Activated naive CD8-positive, alpha-beta T cell treated with anti-CD3 and anti-CD28 coated beads, Interleukin-2, amount 10 ng/mL, durations not matched to agents 7 days and 5 days (primary cell): Measurements from ENCODE around the gene C8G. TPM values are rescaled to one million over a fixed set of nuclear protein-coding genes. Genes with fewer than 3 reads are reported as not detected.
A peak's percentile ranks its signal among the peaks of the same experiment; 100 is the strongest.

Source experiments
- ATAC-seq: fragments of 150-1000 bp; cut with Tn5 transposase; one replicate; pipeline ENCODE4 v1.10.0; 2021; ENCODE audit warnings: low read depth, moderate library complexity
- POLR2A ChIA-PET: fragments of 350-600 bp; sonication (Branson Sonifier 250); formaldehyde crosslinking; loops from one replicate; lab custom pipeline; 2021; ENCODE audit warnings: antibody characterized with exemption; lab: Charles Lee
- DNase-seq: peaks from one replicate; pipeline ENCODE4 v3.0.0; 2021
- H3K27ac Mint-ChIP-seq: one replicate; pipeline ENCODE4 v1.8.0; 2022; ENCODE audit warnings: mild to moderate bottlenecking, mixed read lengths
- H3K27me3 Mint-ChIP-seq: one replicate; pipeline ENCODE4 v1.8.0; 2022; ENCODE audit warnings: mild to moderate bottlenecking, moderate library complexity, mixed read lengths
- H3K36me3 Mint-ChIP-seq: one replicate; pipeline ENCODE4 v1.8.0; 2021; ENCODE audit warnings: mild to moderate bottlenecking, mixed read lengths
- H3K4me1 Mint-ChIP-seq: one replicate; pipeline ENCODE4 v1.8.0; 2021; ENCODE audit warnings: mixed read lengths
- H3K4me3 Mint-ChIP-seq: one replicate; pipeline ENCODE4 v1.8.0; 2022; ENCODE audit warnings: mild to moderate bottlenecking, moderate library complexity, mixed read lengths
- H3K9me3 Mint-ChIP-seq: one replicate; pipeline ENCODE4 v1.8.0; 2021; ENCODE audit warnings: mixed read lengths
- total RNA-seq, 2 experiments: library from RNA; stranded (reverse); gene quantifications; one replicate each; pipeline ENCODE4 v1.2.3, GENCODE V29; 2021

The C8G gene
- total RNA-seq, 2 experiments from 2014 or later: 1.5 to 3.6 TPM

DNA sequence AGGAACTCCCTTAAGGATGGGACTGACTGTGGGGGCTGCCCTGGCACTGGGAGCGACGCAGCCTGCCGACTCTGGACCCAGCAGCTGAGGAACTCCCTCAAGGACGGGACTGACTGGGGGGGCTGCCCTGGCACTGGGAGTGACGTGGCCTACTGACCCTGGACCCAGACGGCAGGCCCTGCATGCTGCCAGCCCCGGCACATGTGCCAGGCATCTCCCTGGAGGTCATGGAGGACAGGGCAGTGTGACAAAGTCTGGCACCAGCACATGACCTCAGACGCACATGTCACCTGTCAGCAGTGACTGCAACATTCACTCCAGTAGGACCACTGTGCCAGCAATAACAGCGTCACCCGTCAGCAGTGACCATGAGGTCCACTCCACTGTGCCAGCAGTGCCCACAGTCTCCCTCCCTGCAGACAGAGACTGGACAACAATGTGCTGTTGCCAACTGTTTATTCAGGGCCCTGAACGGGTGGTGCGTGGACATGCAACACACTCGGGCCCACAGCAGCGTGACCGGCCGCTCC, 5.0 kb upstream of the C8G start:
- Mint-ChIP-seq H3K4me3 (no peak overlapping the region), H3K36me3 (peaks cover 10% of the 10 kb centered on the region), H3K27ac (no peak overlapping the region), H3K27me3 (no peaks in the 10 kb centered on the region), H3K4me1 (peaks cover 4% of the 10 kb centered on the region), H3K9me3 (no peaks in the 10 kb centered on the region)
- POLR2A ChIA-PET: no interaction called here
- DNase-seq (no peak), ATAC-seq (no peak)

DNA sequence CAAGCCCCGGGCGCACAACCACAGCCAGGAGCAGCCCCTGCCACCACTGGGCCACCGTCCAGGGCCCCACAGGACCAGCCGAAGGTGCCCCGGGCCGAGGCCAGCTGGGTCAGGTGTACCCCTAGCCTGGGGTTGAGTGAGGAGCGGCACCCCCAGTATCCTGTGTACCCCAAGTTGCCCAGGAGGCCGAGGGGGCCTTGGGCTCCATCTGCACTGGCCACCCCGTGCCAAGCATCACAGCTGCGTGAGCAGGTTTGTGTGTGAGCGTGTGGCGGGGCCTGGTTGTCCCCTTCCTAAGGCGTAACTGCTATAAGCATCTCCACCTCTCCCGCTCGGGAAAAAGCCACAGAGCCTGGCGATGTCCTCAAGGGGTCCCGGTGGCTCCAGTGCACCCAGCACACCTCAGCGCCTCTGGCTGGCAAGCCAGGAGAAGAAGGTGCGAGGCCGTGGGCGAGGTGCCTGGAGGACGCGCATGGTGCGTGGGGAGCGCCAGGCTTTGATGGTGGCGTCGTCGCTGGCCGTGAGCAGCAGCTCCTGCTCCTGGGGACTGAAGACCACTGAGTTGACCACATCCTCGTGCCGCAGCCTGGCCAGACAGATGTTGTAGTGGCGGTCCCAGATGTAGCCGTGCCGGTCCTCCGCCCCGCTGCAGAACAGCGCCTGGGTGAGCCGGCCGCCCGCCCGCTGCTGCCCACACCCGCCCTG, 4.4 kb upstream of the C8G start:
- DNase-seq (no peak), ATAC-seq (no peak)
- Mint-ChIP-seq H3K36me3 (peaks cover 10% of the 10 kb centered on the region), H3K27ac (no peak overlapping the region), H3K4me3 (no peak overlapping the region), H3K4me1 (peaks cover 4% of the 10 kb centered on the region), H3K9me3 (no peaks in the 10 kb centered on the region), H3K27me3 (no peaks in the 10 kb centered on the region)
- POLR2A ChIA-PET: interaction anchor here (1.1 kb wide), 1 partner anchor 133 kb away, joined by 3 read pairs; the partner anchor contains the start of gene RABL6

DNA sequence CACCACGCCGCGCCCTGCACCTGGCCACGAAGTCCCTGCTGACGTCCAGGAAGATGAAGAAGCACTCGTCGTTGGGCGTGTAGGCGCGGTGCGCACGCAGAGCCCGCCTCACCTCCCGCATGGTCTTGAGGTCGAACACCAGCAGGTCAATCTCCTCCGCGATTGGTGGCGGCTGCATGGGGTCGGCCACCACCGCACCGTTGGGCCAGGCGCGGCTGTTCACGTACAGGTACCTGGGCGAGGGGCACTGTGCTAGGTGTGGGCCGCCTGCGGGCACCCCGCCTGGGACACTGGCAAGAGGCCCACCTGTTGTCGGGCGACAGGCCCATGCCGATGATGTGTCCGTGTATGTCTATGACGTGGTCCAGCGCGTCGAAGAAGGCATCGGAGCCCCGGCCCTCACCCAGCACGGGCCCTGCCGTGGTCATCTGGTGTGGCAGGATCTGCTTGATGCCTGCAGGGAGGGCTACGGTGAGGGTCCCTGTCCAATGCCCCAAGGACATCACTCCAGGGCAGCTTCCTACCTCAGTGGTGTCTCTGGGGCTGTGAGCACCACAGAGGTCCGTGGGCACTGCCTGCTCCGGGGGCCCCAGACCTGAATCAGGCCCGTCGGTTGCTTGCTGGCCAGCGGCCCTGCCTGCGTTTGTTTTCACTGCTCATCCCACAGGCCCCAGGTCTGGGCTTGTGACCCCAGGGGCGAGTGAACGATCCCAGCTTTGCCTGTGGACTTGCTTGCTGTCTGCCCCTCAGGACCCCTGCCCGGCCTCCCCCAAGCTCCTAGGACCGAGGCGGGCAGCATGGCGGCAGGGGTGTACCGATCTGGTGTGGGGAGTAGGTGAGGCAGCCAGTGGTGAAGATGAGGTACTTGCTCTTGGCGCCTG, 3.6 kb upstream of the C8G start:
- H3K4me1 Mint-ChIP-seq: peaks cover 4% of the 10 kb centered on the region
- no peaks in the 10 kb centered on the region for H3K9me3 Mint-ChIP-seq
- no peak overlapping the region for H3K27ac Mint-ChIP-seq
- H3K36me3 Mint-ChIP-seq: peaks cover 10% of the 10 kb centered on the region
- H3K27me3 Mint-ChIP-seq: no peaks in the 10 kb centered on the region
- ATAC-seq (no peak), DNase-seq (no peak)
- POLR2A ChIA-PET: interaction anchor here (1.1 kb wide), 1 partner anchor 134 kb away, joined by 3 read pairs; the partner anchor contains the start of gene RABL6
- H3K4me3 Mint-ChIP-seq: no peak overlapping the region

GRCh38 chr9:136942112-136942880, 2.7 kb upstream of the C8G start:
- DNase-seq: no peak
- Mint-ChIP-seq H3K27ac (no peak overlapping the region), H3K36me3 (peaks cover 9% of the 10 kb centered on the region), H3K9me3 (no peaks in the 10 kb centered on the region), H3K4me3 (peak overlapping the region; percentile 28), H3K4me1 (peaks cover 4% of the 10 kb centered on the region), H3K27me3 (no peaks in the 10 kb centered on the region)
- ATAC-seq: no peak
- POLR2A ChIA-PET: no interaction called here

GRCh38 chr9:136942881-136943230, 2.2 kb upstream of the C8G start:
- Mint-ChIP-seq H3K9me3 (no peaks in the 10 kb centered on the region), H3K27me3 (no peaks in the 10 kb centered on the region), H3K27ac (no peak overlapping the region), H3K4me3 (peak overlapping the region; percentile 64), H3K36me3 (peaks cover 7% of the 10 kb centered on the region), H3K4me1 (peaks cover 4% of the 10 kb centered on the region)
- DNase-seq: no peak
- POLR2A ChIA-PET: interaction anchor here (2.1 kb wide), 1 partner anchor 61 kb away, joined by 8 read pairs; no protein-coding TSS in a partner anchor
- no peak for ATAC-seq

- peak overlapping the region; percentile 82 for H3K4me3 Mint-ChIP-seq
- H3K36me3 Mint-ChIP-seq: peaks cover 5% of the 10 kb centered on the region
- peak overlapping the region; percentile 76 for H3K27ac Mint-ChIP-seq
- no peaks in the 10 kb centered on the region for H3K9me3 Mint-ChIP-seq
- POLR2A ChIA-PET: interaction anchor here (1.0 to 2.1 kb wide), 8 partner anchors 32 to 136 kb away, joined by 3 to 12 read pairs (median 6); partner anchors contain the start of genes AJM1, PAXX and RABL6
- peak; percentile 17 for ATAC-seq
- H3K27me3 Mint-ChIP-seq: no peaks in the 10 kb centered on the region
- H3K4me1 Mint-ChIP-seq: peaks cover 6% of the 10 kb centered on the region
- DNase-seq: no peak
Measured at GRCh38 chr9:136943291-136944211, 1.5 kb upstream of the C8G start.

GRCh38 chr9:136944212-136944518, 878 bp upstream of the C8G start:
- peaks cover 4% of the 10 kb centered on the region for H3K4me1 Mint-ChIP-seq
- H3K27me3 Mint-ChIP-seq: no peaks in the 10 kb centered on the region
- H3K4me3 Mint-ChIP-seq: peak overlapping the region; percentile 82
- DNase-seq: no peak
- peak; percentile 57 for ATAC-seq
- H3K9me3 Mint-ChIP-seq: no peaks in the 10 kb centered on the region
- H3K27ac Mint-ChIP-seq: no peak overlapping the region
- POLR2A ChIA-PET: interaction anchor here (0.7 to 2.1 kb wide), 9 partner anchors 31 to 137 kb away, joined by 3 to 12 read pairs (median 6); partner anchors contain the start of genes AJM1, PAXX and RABL6
- H3K36me3 Mint-ChIP-seq: peaks cover 3% of the 10 kb centered on the region

- POLR2A ChIA-PET: interaction anchor here (0.6 to 2.1 kb wide), 3 partner anchors 17 to 51 kb away, joined by 3 to 8 read pairs (median 4); partner anchors contain the start of gene CLIC3
- H3K9me3 Mint-ChIP-seq: no peaks in the 10 kb centered on the region
- no peaks in the 10 kb centered on the region for H3K27me3 Mint-ChIP-seq
- peaks cover 4% of the 10 kb centered on the region for H3K4me1 Mint-ChIP-seq
- peaks cover 3% of the 10 kb centered on the region for H3K36me3 Mint-ChIP-seq
- no peak for ATAC-seq
- H3K27ac Mint-ChIP-seq: peak overlapping the region; percentile 86
- no peak for DNase-seq
- no peak overlapping the region for H3K4me3 Mint-ChIP-seq
Measured at GRCh38 chr9:136945333-136946227, 537 bp downstream of the C8G start.

DNA sequence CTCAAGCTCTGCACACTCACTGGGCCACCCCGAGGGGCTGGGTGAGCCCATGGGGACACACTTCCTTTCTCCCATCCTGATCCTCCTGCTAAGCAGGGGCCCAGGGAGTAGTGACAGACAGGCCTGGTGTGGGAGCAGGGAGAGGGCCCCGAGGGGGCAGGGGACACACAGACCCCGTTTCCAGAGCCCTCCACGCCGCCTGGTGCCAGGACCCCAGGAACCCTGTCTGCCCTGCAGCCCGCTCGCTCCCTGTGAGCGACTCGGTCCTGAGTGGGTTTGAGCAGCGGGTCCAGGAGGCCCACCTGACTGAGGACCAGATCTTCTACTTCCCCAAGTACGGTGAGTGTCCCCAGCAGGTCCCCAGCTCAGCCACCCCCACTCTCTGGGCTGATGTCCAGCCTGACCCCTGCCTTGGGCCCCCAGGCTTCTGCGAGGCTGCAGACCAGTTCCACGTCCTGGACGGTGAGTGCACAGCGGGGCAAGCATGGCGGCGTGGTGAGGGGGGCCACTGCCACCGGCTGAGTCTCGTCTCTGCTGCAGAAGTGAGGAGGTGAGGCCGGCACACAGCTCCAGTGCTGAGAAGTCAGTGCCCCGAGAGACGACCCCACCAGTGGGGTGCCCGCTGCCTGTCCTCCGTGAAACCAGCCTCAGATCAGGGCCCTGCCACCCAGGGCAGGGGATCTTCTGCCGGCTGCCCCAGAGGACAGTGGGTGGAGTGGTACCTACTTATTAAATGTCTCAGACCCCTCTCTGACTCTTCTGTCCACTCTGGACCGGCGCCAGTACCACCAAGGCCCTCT, 1.4 kb downstream of the C8G start:
- Mint-ChIP-seq H3K4me1 (peaks cover 4% of the 10 kb centered on the region), H3K4me3 (no peak overlapping the region), H3K36me3 (peaks cover 3% of the 10 kb centered on the region), H3K27me3 (no peaks in the 10 kb centered on the region), H3K27ac (no peak overlapping the region), H3K9me3 (no peaks in the 10 kb centered on the region)
- no peak for ATAC-seq
- no peak for DNase-seq
- POLR2A ChIA-PET: no interaction called here

- POLR2A ChIA-PET: interaction anchor here (0.9 to 1.5 kb wide), 8 partner anchors 28 to 139 kb away, joined by 3 to 15 read pairs (median 4); partner anchors contain the start of genes CLIC3, MAN1B1 and TRAF2
- H3K9me3 Mint-ChIP-seq: no peaks in the 10 kb centered on the region
- no peak for DNase-seq
- peaks cover 4% of the 10 kb centered on the region for H3K4me1 Mint-ChIP-seq
- H3K27me3 Mint-ChIP-seq: no peaks in the 10 kb centered on the region
- H3K27ac Mint-ChIP-seq: peak overlapping the region; percentile 21
- H3K4me3 Mint-ChIP-seq: no peak overlapping the region
- ATAC-seq: no peak
- H3K36me3 Mint-ChIP-seq: no peaks in the 10 kb centered on the region
Measured at GRCh38 chr9:136947028-136947891, 2.2 kb downstream of the C8G start.
